ENCODE measurements around the gene PKP3.

Gene PKP3

GRCh38 chr11:440065-441042 is 46.3 kb downstream of the PKP3 start:
- H3K36me3 Mint-ChIP-seq (ENCODE audit: insufficient read depth): peaks cover 2% of the 10 kb centered on the region
- no peak for DNase-seq (ENCODE audit: low spot score in 2 of 2)
- peaks cover 31% of the 10 kb centered on the region for H3K4me1 Mint-ChIP-seq
- no peaks in the 10 kb centered on the region for H3K9me3 Mint-ChIP-seq
- peak overlapping the region; percentile 64 for H3K4me3 Mint-ChIP-seq
- H3K27me3 Mint-ChIP-seq: no peaks in the 10 kb centered on the region
- no peak for ATAC-seq (replicated peaks; ENCODE audit: extremely low read depth, poor library complexity, severe bottlenecking)
- H3K27ac Mint-ChIP-seq (ENCODE audit: low read depth): peak overlapping the region; percentile 49

DNA sequence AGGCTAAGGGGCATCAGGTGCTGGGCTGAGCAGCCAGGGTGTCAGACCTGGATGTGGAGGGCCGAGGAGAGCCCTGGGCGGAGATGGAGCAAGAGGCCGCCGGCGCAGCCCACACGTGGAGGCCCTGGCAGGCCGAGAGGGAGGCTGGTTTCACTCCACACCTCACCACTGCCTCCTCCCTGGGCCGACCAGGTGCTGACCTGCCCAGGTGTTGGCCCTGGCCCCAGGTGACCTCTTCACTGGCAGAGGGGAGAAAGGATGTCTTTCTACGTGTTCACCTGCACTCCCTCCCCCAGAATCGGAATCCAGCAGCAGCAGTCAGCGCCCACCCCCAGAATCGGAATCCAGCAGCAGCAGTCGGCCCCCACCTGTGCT is 47.0 kb downstream of the PKP3 start:
- peaks cover 2% of the 10 kb centered on the region for H3K36me3 Mint-ChIP-seq (ENCODE audit: insufficient read depth)
- no peak overlapping the region for H3K27ac Mint-ChIP-seq (ENCODE audit: low read depth)
- peaks cover 31% of the 10 kb centered on the region for H3K4me1 Mint-ChIP-seq
- DNase-seq (ENCODE audit: low spot score in 2 of 2) (no peak), ATAC-seq (replicated peaks; ENCODE audit: extremely low read depth, poor library complexity, severe bottlenecking) (no peak)
- H3K9me3 Mint-ChIP-seq: no peaks in the 10 kb centered on the region
- no peaks in the 10 kb centered on the region for H3K27me3 Mint-ChIP-seq
- peak overlapping the region; percentile 63 for H3K4me3 Mint-ChIP-seq

DNA sequence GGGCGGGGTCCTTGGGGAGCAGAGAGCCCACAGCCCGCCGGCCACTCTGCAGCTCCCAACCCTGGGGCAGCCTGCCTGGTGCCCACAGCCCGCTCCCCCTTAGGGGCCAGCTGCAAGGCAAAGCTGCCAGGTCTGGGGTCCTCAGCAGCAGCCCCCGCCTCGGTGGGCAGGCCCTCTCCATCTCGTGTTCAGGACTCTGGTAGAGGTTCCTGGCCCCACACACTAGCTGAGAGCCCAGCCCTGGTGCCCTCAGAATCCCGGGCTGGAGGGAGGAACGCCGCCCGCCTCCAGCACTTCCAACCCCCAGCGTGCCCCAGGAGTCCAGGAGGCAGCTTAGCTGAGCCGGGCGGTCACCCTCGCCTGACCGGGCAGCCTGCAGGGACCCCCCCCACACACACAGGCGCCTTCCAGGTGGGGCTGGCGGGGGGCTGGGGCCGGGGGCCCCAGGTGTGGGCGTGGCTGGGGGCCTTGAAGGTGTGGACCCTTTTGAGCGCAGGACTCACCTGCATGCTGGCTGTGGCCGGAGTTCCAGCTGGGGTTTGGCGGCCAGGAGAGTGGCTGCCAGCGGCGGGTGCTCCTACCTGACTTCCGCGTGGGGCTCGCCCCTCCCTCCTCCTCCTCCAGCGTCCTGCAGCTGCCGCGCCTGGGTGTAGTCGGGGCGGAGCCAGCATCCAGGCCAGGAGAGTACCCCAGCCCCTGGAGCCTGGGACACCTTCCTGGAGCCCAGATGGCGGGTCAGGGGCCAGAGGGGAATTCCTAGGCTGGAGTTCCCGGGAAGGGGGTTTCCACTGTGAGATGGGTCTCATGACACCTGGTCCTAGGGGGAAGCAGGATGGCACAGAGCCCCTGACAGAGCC is 47.6 kb downstream of the PKP3 start, which contains the start of gene ANO9:
ANO9 (minus strand) TSS at position 594 of the 857 bp plus-strand sequence; CDS start at position 509, 85 bp downstream.
- Mint-ChIP-seq H3K27me3 (no peaks in the 10 kb centered on the region), H3K4me3 (peak within 1 kb of the TSS; percentile 63), H3K27ac (ENCODE audit: low read depth) (no peak within 1 kb of the TSS), H3K36me3 (ENCODE audit: insufficient read depth) (peaks cover 2% of the 10 kb centered on the region), H3K4me1 (peaks cover 31% of the 10 kb centered on the region), H3K9me3 (no peaks in the 10 kb centered on the region)
- ATAC-seq (replicated peaks; ENCODE audit: extremely low read depth, poor library complexity, severe bottlenecking) (peak; percentile 82), DNase-seq (ENCODE audit: low spot score in 2 of 2) (no peak)

DNA sequence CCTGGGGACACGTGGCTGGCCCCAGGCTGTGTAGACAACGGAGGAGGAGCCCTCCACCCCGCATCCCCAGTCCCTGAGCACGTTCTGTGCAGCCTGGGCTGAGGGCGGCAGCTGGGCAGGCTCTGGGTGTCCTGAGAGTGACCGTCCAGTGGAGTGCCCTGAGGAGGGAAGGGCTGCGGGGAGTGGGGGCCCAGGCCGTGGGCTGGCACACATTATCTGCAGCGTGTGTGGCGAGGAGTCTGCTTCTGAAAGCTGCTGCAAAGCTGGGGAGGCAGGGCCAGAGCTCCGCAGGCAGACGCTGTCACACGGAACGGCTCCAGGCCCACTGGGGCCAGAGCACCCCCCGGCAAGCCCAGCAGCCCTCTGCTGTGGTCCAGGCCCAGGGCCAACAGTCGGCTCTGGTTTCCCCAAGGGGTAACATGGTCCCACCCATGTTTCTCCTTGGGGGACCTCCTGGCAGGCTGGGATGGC is 48.6 kb downstream of the PKP3 start:
- H3K4me3 Mint-ChIP-seq: no peak overlapping the region
- no peaks in the 10 kb centered on the region for H3K27me3 Mint-ChIP-seq
- no peak for ATAC-seq (replicated peaks; ENCODE audit: extremely low read depth, poor library complexity, severe bottlenecking)

DNA sequence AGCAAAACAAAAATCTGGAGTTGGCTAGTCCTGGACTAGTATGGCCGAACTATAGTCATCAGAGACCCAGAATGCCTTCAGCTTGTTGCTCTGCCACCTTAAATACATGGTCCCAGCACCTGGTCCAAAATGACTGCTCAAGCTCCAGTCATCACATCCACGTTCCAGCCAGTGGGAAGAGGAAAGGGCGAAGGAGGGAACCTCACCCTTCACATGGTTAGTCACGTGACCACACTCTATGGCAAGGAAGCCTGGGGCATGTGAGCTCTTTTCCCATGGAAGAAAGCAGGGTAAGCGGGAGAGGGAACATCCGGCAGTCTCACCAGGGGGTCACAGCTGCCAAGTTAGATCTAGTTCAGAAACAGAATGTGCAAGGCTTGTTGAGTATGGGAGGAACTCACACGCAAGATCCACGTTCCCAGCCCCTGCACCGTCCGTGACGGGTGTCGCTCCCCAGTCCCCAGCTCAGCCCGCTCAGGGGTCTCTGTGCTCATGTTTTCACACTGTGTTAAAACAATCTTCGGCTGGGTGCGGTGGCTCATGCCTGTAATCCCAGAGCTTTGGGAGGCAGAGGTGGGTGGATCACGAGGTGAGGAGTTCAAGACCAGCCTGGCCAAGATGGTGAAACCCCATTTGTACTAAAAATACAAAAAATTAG is 49.7 kb downstream of the PKP3 start:
- Mint-ChIP-seq H3K27ac (ENCODE audit: low read depth) (no peak overlapping the region), H3K4me1 (peaks cover 33% of the 10 kb centered on the region), H3K9me3 (no peaks in the 10 kb centered on the region), H3K27me3 (no peaks in the 10 kb centered on the region), H3K4me3 (no peak overlapping the region), H3K36me3 (ENCODE audit: insufficient read depth) (peaks cover 3% of the 10 kb centered on the region)
- DNase-seq (ENCODE audit: low spot score in 2 of 2) (no peak), ATAC-seq (replicated peaks; ENCODE audit: extremely low read depth, poor library complexity, severe bottlenecking) (no peak)

More for the DNA sequence above, 48.6 kb downstream of the PKP3 start:
- Mint-ChIP-seq H3K9me3 (no peaks in the 10 kb centered on the region), H3K4me1 (peaks cover 25% of the 10 kb centered on the region), H3K27ac (ENCODE audit: low read depth) (no peak overlapping the region), H3K36me3 (ENCODE audit: insufficient read depth) (peaks cover 2% of the 10 kb centered on the region)
- no peak for DNase-seq (ENCODE audit: low spot score in 2 of 2)

DNA sequence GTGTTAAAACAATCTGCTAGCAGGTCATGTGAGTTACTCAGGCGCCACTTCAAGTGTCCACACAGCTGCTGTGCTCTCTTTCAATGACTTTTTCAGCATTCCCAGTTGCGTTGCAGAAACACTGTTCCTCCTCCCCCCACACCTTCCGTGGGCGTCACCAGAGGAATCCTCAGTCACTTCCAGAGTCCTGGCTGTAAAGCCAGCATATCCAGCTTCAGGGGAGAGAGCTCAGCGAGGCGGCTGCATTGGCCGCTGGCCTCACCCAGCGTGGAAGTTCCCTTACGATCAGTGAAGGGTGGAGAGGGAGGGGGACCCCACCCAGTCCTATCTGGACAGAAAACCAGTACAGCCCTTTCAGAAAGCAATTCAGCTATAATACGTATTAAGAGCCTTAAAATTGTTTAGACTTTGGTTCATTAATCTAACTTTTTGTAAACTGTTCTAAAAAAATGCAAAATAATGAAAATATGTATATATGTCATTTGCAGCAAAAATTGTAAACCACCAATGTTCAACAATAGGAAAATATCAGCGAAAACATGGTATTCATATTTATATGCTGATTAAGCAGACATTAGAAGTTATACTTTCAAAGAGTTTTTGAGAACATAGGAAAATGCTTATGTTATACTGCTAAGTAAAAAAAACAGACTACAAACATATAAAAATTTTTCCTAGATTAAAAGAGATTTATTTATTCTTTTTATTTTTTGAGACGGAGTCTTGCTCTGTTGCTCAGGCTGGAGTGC is 50.6 kb downstream of the PKP3 start:
- Mint-ChIP-seq H3K4me1 (peaks cover 27% of the 10 kb centered on the region), H3K27me3 (no peaks in the 10 kb centered on the region), H3K9me3 (no peaks in the 10 kb centered on the region), H3K27ac (ENCODE audit: low read depth) (no peak overlapping the region), H3K36me3 (ENCODE audit: insufficient read depth) (peaks cover 8% of the 10 kb centered on the region), H3K4me3 (no peak overlapping the region)
- ATAC-seq (replicated peaks; ENCODE audit: extremely low read depth, poor library complexity, severe bottlenecking): no peak
- DNase-seq (ENCODE audit: low spot score in 2 of 2): no peak

DNA sequence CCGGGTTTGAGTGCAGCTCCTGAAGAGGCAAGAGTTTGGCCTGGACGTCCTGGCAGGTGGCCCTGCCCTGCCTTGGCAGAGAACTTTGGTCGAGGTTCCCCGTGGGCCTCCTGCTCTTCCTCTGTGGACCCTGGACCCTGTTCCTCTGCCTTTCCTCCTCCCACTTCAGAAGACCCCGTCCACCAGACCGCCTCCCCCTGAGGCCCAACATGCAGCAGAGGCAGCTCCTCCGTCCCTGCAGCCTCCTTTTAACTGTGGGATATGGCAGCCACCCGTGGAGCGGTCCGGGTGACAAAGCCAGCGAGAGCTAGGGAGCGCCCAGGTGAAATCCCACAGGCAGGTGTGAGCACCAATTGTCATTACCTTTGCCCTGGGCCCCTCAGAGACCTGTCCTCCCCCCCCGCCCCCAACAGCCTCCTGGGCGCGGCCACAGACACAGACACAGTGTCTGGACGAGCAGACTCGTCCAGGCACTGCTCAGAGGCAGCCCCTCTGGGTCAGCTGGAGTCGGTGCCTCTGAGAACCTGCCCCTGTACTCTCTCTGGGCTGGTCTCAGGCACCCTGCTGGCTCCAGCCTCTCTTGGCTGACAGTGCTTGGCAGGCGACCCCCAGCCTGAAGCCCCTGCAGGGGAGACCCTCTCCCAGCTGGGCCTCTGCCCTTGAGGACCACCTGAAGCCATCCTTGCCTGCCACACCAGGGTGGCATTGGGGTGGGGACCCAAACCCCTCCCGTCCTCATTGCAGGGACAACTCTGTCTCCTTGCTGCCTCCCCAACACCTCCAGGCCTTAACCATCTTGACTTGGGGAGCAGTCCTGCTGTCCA is 52.0 kb downstream of the PKP3 start:
- Mint-ChIP-seq H3K27ac (ENCODE audit: low read depth) (no peak overlapping the region), H3K4me3 (no peak overlapping the region), H3K4me1 (peaks cover 20% of the 10 kb centered on the region), H3K9me3 (no peaks in the 10 kb centered on the region), H3K36me3 (ENCODE audit: insufficient read depth) (peaks cover 14% of the 10 kb centered on the region), H3K27me3 (no peaks in the 10 kb centered on the region)
- ATAC-seq (replicated peaks; ENCODE audit: extremely low read depth, poor library complexity, severe bottlenecking): no peak
- no peak for DNase-seq (ENCODE audit: low spot score in 2 of 2)

- peaks cover 23% of the 10 kb centered on the region for H3K4me1 Mint-ChIP-seq
- no peak overlapping the region for H3K4me3 Mint-ChIP-seq
- ATAC-seq (replicated peaks; ENCODE audit: extremely low read depth, poor library complexity, severe bottlenecking) (no peak), DNase-seq (ENCODE audit: low spot score in 2 of 2) (no peak)
- H3K27me3 Mint-ChIP-seq: no peaks in the 10 kb centered on the region
- H3K36me3 Mint-ChIP-seq (ENCODE audit: insufficient read depth): peaks cover 17% of the 10 kb centered on the region
- H3K27ac Mint-ChIP-seq (ENCODE audit: low read depth): no peak overlapping the region
- no peaks in the 10 kb centered on the region for H3K9me3 Mint-ChIP-seq
Observed at GRCh38 chr11:446891-447290, 52.9 kb downstream of the PKP3 start.

DNA sequence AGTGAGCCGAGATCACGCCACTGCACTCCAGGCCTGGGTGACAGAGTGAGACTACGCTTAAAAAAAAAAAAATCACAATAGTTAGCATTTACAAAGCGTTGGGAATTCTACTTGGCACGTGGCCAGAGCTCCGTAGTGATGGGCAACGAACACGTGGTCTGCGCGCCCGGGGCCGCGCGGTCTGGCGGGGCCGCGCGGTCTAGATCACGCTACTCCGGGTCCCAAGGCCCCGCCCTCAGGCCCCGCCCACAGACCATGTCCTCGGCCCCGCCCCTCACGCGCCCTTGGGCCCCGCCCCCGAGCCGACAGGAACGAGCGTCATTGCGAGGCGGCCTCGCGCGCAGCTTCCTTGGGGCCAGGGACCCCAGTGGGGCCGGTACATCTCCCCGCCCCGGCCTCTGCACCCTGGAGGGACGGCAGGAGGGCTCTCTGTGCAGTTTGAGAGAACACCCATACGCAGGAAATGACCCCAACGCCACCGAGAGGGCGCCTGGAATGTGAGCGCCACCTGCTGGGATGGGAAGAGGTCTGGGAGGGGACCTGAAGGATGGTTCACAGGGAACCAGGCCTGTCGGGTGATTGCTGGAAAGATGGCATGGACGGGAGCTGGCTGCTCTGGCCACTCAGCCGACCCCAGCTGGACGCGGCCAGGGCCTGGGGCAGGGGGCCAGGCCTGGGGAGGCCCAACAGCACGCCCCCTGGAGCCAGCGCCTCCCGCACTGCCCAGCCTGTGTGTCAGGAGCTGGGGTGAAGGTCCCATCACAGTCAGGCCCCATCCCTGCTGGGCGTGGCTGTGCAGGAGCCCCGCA is 54.1 kb downstream of the PKP3 start:
- Mint-ChIP-seq H3K27me3 (no peaks in the 10 kb centered on the region), H3K27ac (ENCODE audit: low read depth) (peak overlapping the region; percentile 95), H3K4me1 (peaks cover 27% of the 10 kb centered on the region)

DNA sequence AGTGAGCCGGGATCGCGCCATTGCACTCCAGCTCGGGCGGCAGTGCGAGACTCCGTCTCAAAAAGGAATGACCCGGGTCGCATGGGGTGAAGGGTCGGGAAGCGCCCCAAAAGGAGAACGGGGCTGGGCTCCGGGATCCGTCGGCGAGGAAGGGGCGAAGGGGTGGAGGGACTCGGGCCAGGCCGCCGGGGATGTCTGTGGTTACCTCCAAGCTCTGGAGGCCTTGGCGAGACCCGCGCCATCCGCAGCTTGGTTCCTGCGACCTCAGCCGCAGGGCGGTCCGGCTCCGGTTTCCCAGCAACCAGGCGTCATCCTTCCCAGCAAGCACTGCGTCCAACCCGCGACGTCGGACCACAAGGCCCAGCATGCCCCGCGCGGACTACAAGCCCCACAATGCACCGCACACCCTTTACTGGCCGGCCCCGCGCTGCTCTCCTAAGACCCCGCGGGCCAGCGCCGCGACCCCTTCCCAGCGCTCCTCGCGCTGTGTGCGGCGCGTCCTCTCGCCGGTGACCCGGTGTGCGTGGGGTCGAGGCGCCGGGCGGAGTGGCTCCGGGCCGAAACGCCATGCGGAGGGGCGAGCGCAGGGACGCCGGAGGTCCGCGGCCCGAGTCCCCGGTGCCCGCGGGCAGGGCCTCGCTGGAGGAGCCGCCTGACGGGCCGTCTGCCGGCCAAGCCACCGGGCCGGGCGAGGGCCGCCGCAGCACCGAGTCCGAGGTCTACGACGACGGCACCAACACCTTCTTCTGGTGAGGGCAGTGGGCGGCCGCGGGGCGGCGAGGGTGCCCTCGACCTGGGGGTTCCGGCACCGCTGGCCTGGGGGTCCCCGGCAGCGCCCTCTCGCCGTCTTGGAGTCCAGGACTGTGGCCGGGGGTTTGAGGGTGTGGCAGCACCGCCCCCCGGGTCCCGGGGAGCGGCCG is 56.1 kb downstream of the PKP3 start, which contains the start of gene PTDSS2:
PTDSS2 (plus strand) TSS at position 391 of the 920 bp plus-strand sequence; CDS start at position 568, 177 bp downstream.
- Mint-ChIP-seq H3K27ac (ENCODE audit: low read depth) (peak within 1 kb of the TSS; percentile 95), H3K27me3 (no peaks in the 10 kb centered on the region), H3K4me1 (peaks cover 28% of the 10 kb centered on the region), H3K9me3 (no peaks in the 10 kb centered on the region), H3K36me3 (ENCODE audit: insufficient read depth) (peaks cover 18% of the 10 kb centered on the region), H3K4me3 (peak within 1 kb of the TSS; percentile 85)
- DNase-seq (ENCODE audit: low spot score in 2 of 2) (peak; percentile 84 to 91), ATAC-seq (replicated peaks; ENCODE audit: extremely low read depth, poor library complexity, severe bottlenecking) (peak; percentile 82)

More for the DNA sequence above, 54.1 kb downstream of the PKP3 start:
- ATAC-seq (replicated peaks; ENCODE audit: extremely low read depth, poor library complexity, severe bottlenecking) (peak; percentile 50), DNase-seq (ENCODE audit: low spot score in 2 of 2) (peak; percentile 87 to 92)
- peak overlapping the region; percentile 81 for H3K4me3 Mint-ChIP-seq
- H3K9me3 Mint-ChIP-seq: no peaks in the 10 kb centered on the region
- H3K36me3 Mint-ChIP-seq (ENCODE audit: insufficient read depth): peaks cover 18% of the 10 kb centered on the region

Data from central memory CD8-positive, alpha-beta T cell (primary cell).